ENCODE data around the gene NCOA6. TPM values are rescaled to one million over a fixed set of nuclear protein-coding genes. Genes with fewer than 3 reads are reported as not detected.

Gene NCOA6
- total and polyA plus RNA-seq, 2 donors (not counting 1 experiment from before 2014, with no cell fraction given) = 16.0 to 31.9 TPM

DNA sequence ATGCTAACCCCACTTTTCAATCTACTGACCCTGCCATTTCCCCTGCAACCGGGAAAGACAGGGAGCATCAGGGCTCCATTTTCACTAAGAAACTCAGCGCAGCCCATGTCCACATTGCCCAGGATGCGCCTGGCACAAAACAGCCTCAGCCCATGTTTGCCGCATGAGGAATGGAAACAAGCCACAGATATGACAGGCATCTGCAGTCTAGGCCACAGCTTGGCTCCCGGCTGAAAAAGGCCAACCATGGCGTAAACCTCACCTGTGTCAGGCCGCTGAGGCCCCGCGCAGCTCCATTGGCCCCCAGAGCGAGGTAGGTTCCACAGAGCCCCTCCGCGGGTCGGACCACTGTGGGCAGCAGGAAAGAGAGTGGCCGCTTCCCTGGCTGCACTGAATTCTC is 25.5 kb upstream of the NCOA6 start:
- no peak overlapping the region for H2AFZ ChIP-seq (ENCODE audit: insufficient read depth, low read depth, low read length, poor library complexity, severe bottlenecking)
- CTCF ChIA-PET = no interaction called here
- DNase-seq = no peak
- no peak overlapping the region for H3K4me3 ChIP-seq (ENCODE audit: control extremely low read depth in 1 of 5, extremely low read depth in 1 of 5, insufficient read depth in 1 of 5, low read depth in 2 of 5, low read length in 4 of 5)
- POLR2A ChIA-PET = no interaction called here
- Mint-ChIP-seq H3K4me3 (no peak overlapping the region), H3K27me3 (no peaks in the 10 kb centered on the region), H3K4me1 (no peaks in the 10 kb centered on the region), H3K27ac (no peak overlapping the region), H3K9me3 (ENCODE audit: insufficient read depth) (no peaks in the 10 kb centered on the region)
- no peaks in the 10 kb centered on the region for H3K9me3 ChIP-seq (ENCODE audit: control extremely low read depth in 1 of 3, control insufficient read depth in 2 of 3, insufficient read depth in 1 of 3, low read length in 2 of 3)
- TF ChIP-seq EZH2 (IDR thresholded peaks at IDR 0.05; ENCODE audit: borderline replicate concordance, insufficient read depth, low read depth, low read length, poor library complexity, severe bottlenecking) (no peak), CTCF (IDR thresholded peaks at IDR 0.05) (no peak)
- intact Hi-C loops (cut with micrococcal nuclease) = no loop called here
- H3K4me1 ChIP-seq (ENCODE audit: control insufficient read depth in 2 of 2, insufficient read depth in 2 of 2, low read length in 2 of 2) = no peaks in the 10 kb centered on the region
- H3K27ac ChIP-seq (ENCODE audit: low read length in 2 of 2) = no peak overlapping the region
- ATAC-seq (ENCODE audit: low read depth) = no peak
- WGBS (ENCODE audit: insufficient coverage) = 99% methylated on average over 14 of the region's 14 CpGs
- H3K9ac ChIP-seq (ENCODE audit: low read length) = no peak overlapping the region
- no peaks in the 10 kb centered on the region for H4K20me1 ChIP-seq (ENCODE audit: control insufficient read depth, insufficient read depth, low read length, poor library complexity, severe bottlenecking)
- no peaks in the 10 kb centered on the region for H3K27me3 ChIP-seq (replicated peaks in 1 of 4; ENCODE audit: control extremely low read depth in 1 of 4, control insufficient read depth in 3 of 4, insufficient read depth in 4 of 4, low read length in 3 of 4)
- peaks cover 0 to 6% of the 10 kb centered on the region in 2 experiments for H3K36me3 ChIP-seq (replicated peaks in 1 of 2; ENCODE audit: control extremely low read depth in 1 of 2, control insufficient read depth in 1 of 2, extremely low read depth in 1 of 2, insufficient read depth in 2 of 2, low read length in 1 of 2)
- H3K79me2 ChIP-seq (ENCODE audit: control insufficient read depth, insufficient read depth, low read length) = no peaks in the 10 kb centered on the region
- no peak overlapping the region for H3K4me2 ChIP-seq (replicated peaks; ENCODE audit: low read depth, low read length, poor library complexity, severe bottlenecking)

DNA sequence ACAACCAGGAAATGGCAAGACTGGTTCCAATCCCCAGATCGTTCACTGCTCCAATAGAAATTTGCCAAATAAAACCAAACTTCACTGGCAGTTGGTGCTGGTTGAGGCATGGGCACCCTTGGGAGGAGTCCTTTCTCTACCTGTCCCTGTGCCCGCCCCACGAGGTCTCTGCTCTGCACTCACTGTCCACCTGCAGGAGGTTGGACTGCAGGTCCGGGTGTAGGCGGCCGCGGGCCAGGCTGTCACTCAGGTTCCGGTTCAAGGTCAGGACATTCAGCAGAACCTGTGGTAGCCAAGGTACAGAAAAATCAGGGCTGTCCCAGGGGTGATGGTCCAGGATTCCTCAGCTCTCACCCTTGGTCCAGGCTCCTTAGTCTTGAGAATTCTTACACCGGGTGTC is 24.3 kb upstream of the NCOA6 start:
- POLR2A ChIA-PET = no interaction called here
- Histone ChIP-seq H3K36me3 (replicated peaks in 1 of 2; ENCODE audit: control extremely low read depth in 1 of 2, control insufficient read depth in 1 of 2, extremely low read depth in 1 of 2, insufficient read depth in 2 of 2, low read length in 1 of 2) (peaks cover 0 to 6% of the 10 kb centered on the region in 2 experiments), H3K79me2 (ENCODE audit: control insufficient read depth, insufficient read depth, low read length) (no peaks in the 10 kb centered on the region), H3K4me1 (ENCODE audit: control insufficient read depth in 2 of 2, insufficient read depth in 2 of 2, low read length in 2 of 2) (no peaks in the 10 kb centered on the region), H4K20me1 (ENCODE audit: control insufficient read depth, insufficient read depth, low read length, poor library complexity, severe bottlenecking) (no peaks in the 10 kb centered on the region), H3K4me2 (replicated peaks; ENCODE audit: low read depth, low read length, poor library complexity, severe bottlenecking) (no peak overlapping the region), H3K9me3 (ENCODE audit: control extremely low read depth in 1 of 3, control insufficient read depth in 2 of 3, insufficient read depth in 1 of 3, low read length in 2 of 3) (no peaks in the 10 kb centered on the region), H3K27me3 (replicated peaks in 1 of 4; ENCODE audit: control extremely low read depth in 1 of 4, control insufficient read depth in 3 of 4, insufficient read depth in 4 of 4, low read length in 3 of 4) (no peaks in the 10 kb centered on the region), H3K4me3 (ENCODE audit: control extremely low read depth in 1 of 5, extremely low read depth in 1 of 5, insufficient read depth in 1 of 5, low read depth in 2 of 5, low read length in 4 of 5) (no peak overlapping the region), H2AFZ (ENCODE audit: insufficient read depth, low read depth, low read length, poor library complexity, severe bottlenecking) (no peak overlapping the region), H3K9ac (ENCODE audit: low read length) (no peak overlapping the region), H3K27ac (ENCODE audit: low read length in 2 of 2) (no peak overlapping the region)
- TF ChIP-seq CTCF (IDR thresholded peaks at IDR 0.05) = no peak
- TF ChIP-seq EZH2 (IDR thresholded peaks at IDR 0.05; ENCODE audit: borderline replicate concordance, insufficient read depth, low read depth, low read length, poor library complexity, severe bottlenecking) = no peak
- CTCF ChIA-PET = no interaction called here
- no peaks in the 10 kb centered on the region for H3K9me3 Mint-ChIP-seq (ENCODE audit: insufficient read depth)
- intact Hi-C loops (cut with micrococcal nuclease) = no loop called here
- no peak overlapping the region for H3K4me3 Mint-ChIP-seq
- DNase-seq (no peak), ATAC-seq (ENCODE audit: low read depth) (no peak)
- no peaks in the 10 kb centered on the region for H3K27me3 Mint-ChIP-seq
- WGBS (ENCODE audit: insufficient coverage) = 98% methylated on average over 8 of the region's 9 CpGs
- H3K4me1 Mint-ChIP-seq = no peaks in the 10 kb centered on the region
- H3K27ac Mint-ChIP-seq = no peak overlapping the region

All from B cell (primary cell).